PC-3 (cell line): ENCODE results near the gene FERMT3. TPM values are rescaled to one million over a fixed set of nuclear protein-coding genes. Genes with fewer than 3 reads are reported as not detected.

Source experiments
- ATAC-seq: fragments of 200-7000 bp; cut with Tn5 transposase; 2 replicates; pipeline ENCODE4 v1.9.1; 2020; ENCODE audit warnings: mild to moderate bottlenecking, moderate library complexity
- BruUV-seq: library from RNA; stranded (reverse); fragments of 400-500 nt; replicated peaks from 2 replicates; lab custom pipeline; 2021; lab: Mats Ljungman, UMichigan
- CTCF ChIA-PET: fragments of 300-600 bp; sonication (Branson Sonifier 250); formaldehyde crosslinking; loops from one replicate; lab custom pipeline; 2022; ENCODE audit warnings: antibody characterized with exemption; lab: Charles Lee
- POLR2A ChIA-PET: fragments of 300-600 bp; sonication (Branson Sonifier 250); formaldehyde crosslinking; loops from one replicate; lab custom pipeline; 2022; ENCODE audit warnings: antibody characterized with exemption; ENCODE audit not compliant: unreplicated experiment; lab: Charles Lee
- DNase-seq: peaks from one replicate; pipeline ENCODE4 v3.0.0-alpha.2; 2015
- H2AFZ ChIP-seq: fragments of 300-600 bp; sonication (generic); 2 replicates; pipeline ENCODE4 v1.6.0; 2016; ENCODE audit warnings: antibody characterized with exemption, low read length
- H3F3A ChIP-seq: fragments of 300-600 bp; sonication (generic); one replicate; pipeline ENCODE4 v1.6.0; 2017; ENCODE audit warnings: antibody characterized with exemption, low read length, control low read depth, mild to moderate bottlenecking; ENCODE audit not compliant: unreplicated experiment
- H3K27ac ChIP-seq: fragments of 300-600 bp; sonication (generic); 2 replicates; pipeline ENCODE4 v1.5.1; 2016; ENCODE audit warnings: mild to moderate bottlenecking, low read length
- H3K27me3 ChIP-seq: fragments of 300-600 bp; sonication (generic); 2 replicates; pipeline ENCODE4 v1.6.1; 2016; ENCODE audit warnings: low read length, mixed read lengths
- H3K36me3 ChIP-seq: fragments of 300-600 bp; sonication (generic); 2 replicates; pipeline ENCODE4 v1.6.1; 2016; ENCODE audit warnings: low read depth, mixed run types, low read length, mixed read lengths
- H3K4me1 ChIP-seq: fragments of 300-600 bp; sonication (generic); 2 replicates; pipeline ENCODE4 v1.5.1; 2016; ENCODE audit warnings: low read length; ENCODE audit not compliant: insufficient read depth
- H3K4me2 ChIP-seq: fragments of 300-600 bp; sonication (generic); 2 replicates; pipeline ENCODE4 v1.6.0; 2016; ENCODE audit warnings: low read length
- H3K4me3 ChIP-seq: fragments of 300-600 bp; sonication (generic); 2 replicates; pipeline ENCODE4 v1.5.1; 2016; ENCODE audit warnings: mild to moderate bottlenecking, low read length, mixed read lengths
- H3K79me2 ChIP-seq: fragments of 300-600 bp; sonication (generic); 2 replicates; pipeline ENCODE4 v1.6.1; 2017; ENCODE audit warnings: low read length, mixed read lengths
- H3K9ac ChIP-seq: fragments of 300-600 bp; sonication (generic); 2 replicates; pipeline ENCODE4 v1.6.0; 2016; ENCODE audit warnings: mild to moderate bottlenecking, low read length
- H3K9me2 ChIP-seq: fragments of 300-600 bp; sonication (generic); replicated peaks from 2 replicates; pipeline ENCODE4 v1.6.1; 2016; ENCODE audit warnings: mixed run types, low read length, mixed read lengths
- H3K9me3 ChIP-seq: fragments of 300-600 bp; sonication (generic); 2 replicates; pipeline ENCODE4 v1.6.1; 2016; ENCODE audit warnings: low read length, mixed read lengths
- H4K20me1 ChIP-seq: fragments of 300-600 bp; sonication (generic); 2 replicates; pipeline ENCODE4 v1.6.1; 2016; ENCODE audit warnings: low read length, mixed read lengths
- EZH2 ChIP-seq: fragments of 300-600 bp; sonication (generic); IDR thresholded peaks from one replicate; pipeline ENCODE4 v1.6.1; 2017; ENCODE audit warnings: antibody characterized with exemption, mild to moderate bottlenecking, low read length; ENCODE audit not compliant: unreplicated experiment
- EZH2phosphoT487 ChIP-seq: fragments of 300-600 bp; sonication (generic); IDR thresholded peaks from 2 replicates; pipeline ENCODE4 v1.6.1; 2018; ENCODE audit warnings: mild to moderate bottlenecking, antibody characterized with exemption, low read length, borderline replicate concordance
- intact Hi-C: fragments of 100-400 bp; cut with micrococcal nuclease; formaldehyde crosslinking; loops from 2 replicates; pipeline ENCODE4 v1.9.0; 2023
- total RNA-seq: library from RNA; depleted of rRNA; stranded (reverse); fragments of >200 nt; gene quantifications from 2 replicates; pipeline ENCODE4 v1.2.3, GENCODE V29; 2014
- TF ChIP-seq, protein P1 (sequence below): fragments of 300-600 bp; sonication (generic); conservative IDR thresholded peaks from 2 replicates; pipeline ENCODE4 v1.5.1; 2017; ENCODE audit warnings: antibody characterized with exemption, low read depth, mild to moderate bottlenecking, low read length

Gene FERMT3
- total RNA-seq, 1 experiment from 2014 or later: 2.4 TPM

DNA sequence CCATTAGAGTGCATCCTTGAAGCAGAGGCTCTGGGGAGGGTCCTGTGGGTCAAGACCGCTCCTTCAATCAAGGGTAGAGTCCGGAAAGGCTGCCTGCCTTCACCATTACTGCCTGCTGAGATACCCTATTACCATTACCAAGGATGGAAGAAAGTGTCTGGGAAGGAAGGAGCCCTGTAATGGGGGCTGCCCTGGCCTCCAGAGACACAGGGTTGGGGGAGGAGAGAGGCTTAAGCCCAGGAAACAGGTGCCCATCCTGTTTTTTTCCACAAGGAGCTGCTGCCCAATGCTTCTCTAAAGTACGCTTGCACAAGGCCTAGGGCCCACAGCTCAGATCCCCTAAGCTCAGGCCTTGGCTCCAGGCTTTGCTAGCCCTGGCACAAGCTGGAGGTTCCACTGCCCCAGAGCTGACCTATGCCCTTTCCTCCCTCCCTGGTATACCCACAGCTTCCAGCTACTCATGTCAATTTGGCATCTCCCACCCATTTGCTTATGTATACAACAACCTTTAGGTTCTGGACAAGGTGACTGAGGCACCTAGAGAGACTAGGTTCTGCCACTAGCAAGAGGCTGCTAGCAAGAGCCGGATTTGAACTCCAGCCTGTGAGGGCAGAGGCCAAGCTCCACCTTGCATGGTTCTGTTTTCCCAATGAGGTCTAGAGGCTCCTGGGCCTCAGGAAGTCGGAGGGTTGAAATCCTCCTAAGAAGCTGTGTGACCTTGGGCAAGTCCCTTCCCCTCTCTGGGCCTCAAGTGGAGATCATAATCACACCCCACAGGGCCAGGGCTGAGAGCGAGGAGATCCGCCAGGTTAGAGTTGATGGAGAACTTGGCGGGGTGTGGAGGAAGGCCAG, 43.3 kb downstream of the FERMT3 start:
- ATAC-seq (no peak), DNase-seq (no peak)
- no peak overlapping the region for H2AFZ ChIP-seq
- peaks cover 7% of the 10 kb centered on the region for H4K20me1 ChIP-seq
- H3K4me2 ChIP-seq: no peak overlapping the region
- ChIA-PET POLR2A (no interaction called here), CTCF (no interaction called here)
- TF ChIP-seq, protein P1, sequence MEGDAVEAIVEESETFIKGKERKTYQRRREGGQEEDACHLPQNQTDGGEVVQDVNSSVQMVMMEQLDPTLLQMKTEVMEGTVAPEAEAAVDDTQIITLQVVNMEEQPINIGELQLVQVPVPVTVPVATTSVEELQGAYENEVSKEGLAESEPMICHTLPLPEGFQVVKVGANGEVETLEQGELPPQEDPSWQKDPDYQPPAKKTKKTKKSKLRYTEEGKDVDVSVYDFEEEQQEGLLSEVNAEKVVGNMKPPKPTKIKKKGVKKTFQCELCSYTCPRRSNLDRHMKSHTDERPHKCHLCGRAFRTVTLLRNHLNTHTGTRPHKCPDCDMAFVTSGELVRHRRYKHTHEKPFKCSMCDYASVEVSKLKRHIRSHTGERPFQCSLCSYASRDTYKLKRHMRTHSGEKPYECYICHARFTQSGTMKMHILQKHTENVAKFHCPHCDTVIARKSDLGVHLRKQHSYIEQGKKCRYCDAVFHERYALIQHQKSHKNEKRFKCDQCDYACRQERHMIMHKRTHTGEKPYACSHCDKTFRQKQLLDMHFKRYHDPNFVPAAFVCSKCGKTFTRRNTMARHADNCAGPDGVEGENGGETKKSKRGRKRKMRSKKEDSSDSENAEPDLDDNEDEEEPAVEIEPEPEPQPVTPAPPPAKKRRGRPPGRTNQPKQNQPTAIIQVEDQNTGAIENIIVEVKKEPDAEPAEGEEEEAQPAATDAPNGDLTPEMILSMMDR: no peak
- TF ChIP-seq EZH2phosphoT487 (no peak), EZH2 (no peak)
- H3K9ac ChIP-seq: no peak overlapping the region
- H3K4me3 ChIP-seq: no peak overlapping the region
- no TSS peak for BruUV-seq
- no peak overlapping the region for H3K27ac ChIP-seq
- H3K9me3 ChIP-seq: no peaks in the 10 kb centered on the region
- H3K27me3 ChIP-seq: no peaks in the 10 kb centered on the region
- intact Hi-C loops: no loop called here
- peaks cover 7% of the 10 kb centered on the region; the same call in 1 of the 2 replicates for H3K36me3 ChIP-seq
- no peaks in the 10 kb centered on the region for H3K9me2 ChIP-seq
- peaks cover 40% of the 10 kb centered on the region for H3K79me2 ChIP-seq
- H3K4me1 ChIP-seq: peaks cover 34% of the 10 kb centered on the region
- H3F3A ChIP-seq: no peaks in the 10 kb centered on the region

DNA sequence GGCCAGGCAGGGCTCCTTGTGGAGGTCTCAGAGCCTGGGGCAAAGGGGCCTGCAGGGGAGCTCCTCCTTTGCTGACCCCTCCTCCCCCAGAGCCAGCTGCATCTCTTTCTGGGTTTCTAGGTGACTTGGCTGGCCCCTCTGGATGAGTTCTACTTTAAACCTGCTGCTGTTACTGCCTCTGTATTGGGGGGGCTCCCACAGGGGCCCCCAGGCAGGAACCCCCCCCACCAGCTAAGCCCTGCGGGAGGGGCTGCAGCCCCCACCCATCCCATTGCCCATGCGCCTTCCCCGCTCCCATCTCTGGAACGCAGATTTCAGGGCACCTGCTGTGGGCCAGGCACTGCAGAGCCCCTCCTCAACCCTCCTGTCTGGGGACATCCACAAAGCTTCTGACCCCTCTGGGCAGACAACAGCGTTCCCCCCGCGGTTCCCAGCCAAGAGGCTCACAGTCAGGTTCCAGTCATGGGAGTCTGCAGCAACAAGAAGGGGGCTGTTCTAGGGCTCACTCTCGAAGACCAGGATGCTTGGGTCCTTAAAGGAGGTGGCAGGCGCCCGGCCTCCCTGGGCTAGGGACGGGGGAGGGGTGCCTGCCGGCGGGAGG, 44.0 kb downstream of the FERMT3 start:
- H4K20me1 ChIP-seq: peaks cover under 1% of the 10 kb centered on the region; the same call in 1 of the 2 replicates
- ChIA-PET POLR2A (interaction anchor here (0.5 kb wide), 1 partner anchor 10 kb away, joined by 3 read pairs; no protein-coding TSS in a partner anchor), CTCF (no interaction called here)
- peak overlapping the region; percentile 71 for H3K4me3 ChIP-seq
- no peaks in the 10 kb centered on the region for H3F3A ChIP-seq
- TF ChIP-seq, protein P1: no peak
- TF ChIP-seq EZH2phosphoT487: no peak
- ATAC-seq (peak; percentile 2), DNase-seq (no peak)
- intact Hi-C loops: loop anchor here (1.0 kb wide), 1 partner anchor 46 kb away; no protein-coding TSS in a partner anchor
- H3K36me3 ChIP-seq: peaks cover 10% of the 10 kb centered on the region
- H3K27ac ChIP-seq: no peak overlapping the region
- H3K9ac ChIP-seq: peak overlapping the region; percentile 38; the same call in 1 of the 2 replicates
- no TSS peak for BruUV-seq
- H3K9me2 ChIP-seq: no peaks in the 10 kb centered on the region
- peak overlapping the region; percentile 93 for H2AFZ ChIP-seq
- peak overlapping the region; percentile 98 for H3K4me2 ChIP-seq
- H3K9me3 ChIP-seq: no peaks in the 10 kb centered on the region
- H3K4me1 ChIP-seq: peaks cover 29% of the 10 kb centered on the region
- H3K79me2 ChIP-seq: peaks cover 33% of the 10 kb centered on the region
- no peaks in the 10 kb centered on the region for H3K27me3 ChIP-seq
